Hindlimb muscle (tissue), 1 donor: Measurements from ENCODE around the gene DOCK7. TPM values are rescaled to one million over a fixed set of nuclear protein-coding genes. Genes with fewer than 3 reads are reported as not detected.
A peak's percentile ranks its signal among the peaks of the same experiment; 100 is the strongest.

Experiments
- DNase-seq: peaks from one replicate; pipeline ENCODE4 v3.0.0-alpha.2; 2013
- polyA plus RNA-seq: library from polyadenylated mRNA; unstranded; fragments of 120-200 nt; gene quantifications from one replicate; pipeline ENCODE4 v1.2.1, GENCODE V29; 2013; ENCODE audit not compliant: insufficient read length

The DOCK7 gene
- polyA plus RNA-seq, 1 donor = 36.7 TPM

DNA sequence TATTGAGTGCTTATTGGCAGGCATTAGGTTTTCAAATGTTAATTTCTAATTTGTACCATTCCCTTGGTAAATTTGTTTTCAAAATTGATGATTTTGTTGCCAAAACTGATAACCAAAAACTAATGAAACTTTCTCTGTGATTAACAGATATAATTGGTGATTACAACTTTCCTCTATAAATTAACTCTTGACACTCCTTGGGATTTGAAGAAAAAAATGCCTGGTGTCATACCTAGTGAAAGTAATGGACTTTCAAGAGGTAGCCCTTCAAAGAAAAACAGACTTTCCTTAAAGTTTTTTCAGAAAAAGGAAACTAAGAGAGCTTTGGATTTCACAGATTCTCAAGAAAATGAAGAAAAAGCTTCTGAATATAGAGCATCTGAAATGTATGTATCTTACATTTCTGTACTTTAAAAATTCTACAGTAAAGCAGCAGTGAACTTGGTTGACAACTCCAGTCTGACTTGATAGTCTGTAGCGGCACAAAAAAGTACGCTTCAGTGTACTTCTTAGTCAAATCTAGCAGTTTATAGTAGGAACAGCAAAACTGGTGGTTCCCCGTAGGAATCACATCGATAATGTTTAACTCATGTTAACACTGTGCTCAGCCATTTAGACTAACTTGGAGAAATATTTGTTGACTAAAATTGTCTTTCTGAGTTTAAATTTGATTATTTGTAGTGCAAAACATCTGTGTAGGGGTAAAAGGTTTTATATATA, 248.4 kb downstream of the DOCK7 start:
- DNase-seq = no peak

DNA sequence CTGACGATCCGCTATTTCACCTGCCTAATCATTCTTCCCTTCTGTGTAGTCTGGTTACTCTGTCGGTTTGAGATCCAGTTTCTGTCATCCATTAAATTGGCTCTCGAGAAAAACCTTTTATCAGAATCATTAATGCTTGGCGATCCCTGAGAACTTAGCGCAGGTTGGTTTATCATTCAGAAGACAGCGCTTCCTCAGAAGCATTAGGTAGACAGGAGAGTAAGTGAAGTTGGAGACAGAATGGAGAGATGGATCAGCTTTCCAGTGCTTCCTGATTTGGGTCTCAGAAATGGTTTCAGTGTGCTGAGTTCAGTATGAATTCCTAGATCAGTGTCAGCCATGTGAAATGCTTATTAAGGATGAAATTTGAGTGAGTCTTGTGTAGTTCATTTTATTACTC, 250.0 kb downstream of the DOCK7 start:
- DNase-seq = no peak

DNA sequence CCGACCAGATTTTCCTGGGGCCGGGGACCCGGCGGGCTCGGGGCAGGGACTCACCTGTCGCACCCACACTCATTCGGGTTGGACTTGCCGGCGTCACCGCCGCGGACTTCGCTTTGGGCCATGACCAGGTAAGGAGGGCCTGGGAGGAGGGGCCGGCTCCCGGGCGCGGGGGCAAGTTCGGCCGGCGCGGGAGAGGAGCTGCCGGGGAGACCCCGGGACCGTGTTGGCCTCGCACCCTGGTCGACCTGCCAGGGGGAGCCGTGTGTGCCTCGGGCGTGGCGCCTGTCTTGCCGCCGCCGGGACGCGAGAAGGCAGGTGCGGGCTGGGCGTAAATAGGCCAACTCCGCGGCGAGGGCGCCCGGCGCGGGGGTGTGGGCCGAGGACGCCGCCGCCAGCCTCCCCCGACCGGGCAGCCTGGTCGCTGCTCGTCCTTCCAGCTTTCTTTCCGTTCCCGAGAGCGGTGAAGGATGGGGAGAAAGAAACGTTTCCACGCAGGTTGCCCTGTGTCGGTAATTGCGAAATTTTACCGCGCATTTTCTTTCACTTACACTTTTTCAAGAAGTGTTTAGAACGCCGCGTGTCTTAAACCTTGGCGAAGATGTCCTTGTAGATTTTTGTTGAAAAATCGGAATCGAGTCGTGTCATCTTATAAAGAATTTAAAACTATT, 250.8 kb downstream of the DOCK7 start:
- peak; percentile 27 for DNase-seq

DNA sequence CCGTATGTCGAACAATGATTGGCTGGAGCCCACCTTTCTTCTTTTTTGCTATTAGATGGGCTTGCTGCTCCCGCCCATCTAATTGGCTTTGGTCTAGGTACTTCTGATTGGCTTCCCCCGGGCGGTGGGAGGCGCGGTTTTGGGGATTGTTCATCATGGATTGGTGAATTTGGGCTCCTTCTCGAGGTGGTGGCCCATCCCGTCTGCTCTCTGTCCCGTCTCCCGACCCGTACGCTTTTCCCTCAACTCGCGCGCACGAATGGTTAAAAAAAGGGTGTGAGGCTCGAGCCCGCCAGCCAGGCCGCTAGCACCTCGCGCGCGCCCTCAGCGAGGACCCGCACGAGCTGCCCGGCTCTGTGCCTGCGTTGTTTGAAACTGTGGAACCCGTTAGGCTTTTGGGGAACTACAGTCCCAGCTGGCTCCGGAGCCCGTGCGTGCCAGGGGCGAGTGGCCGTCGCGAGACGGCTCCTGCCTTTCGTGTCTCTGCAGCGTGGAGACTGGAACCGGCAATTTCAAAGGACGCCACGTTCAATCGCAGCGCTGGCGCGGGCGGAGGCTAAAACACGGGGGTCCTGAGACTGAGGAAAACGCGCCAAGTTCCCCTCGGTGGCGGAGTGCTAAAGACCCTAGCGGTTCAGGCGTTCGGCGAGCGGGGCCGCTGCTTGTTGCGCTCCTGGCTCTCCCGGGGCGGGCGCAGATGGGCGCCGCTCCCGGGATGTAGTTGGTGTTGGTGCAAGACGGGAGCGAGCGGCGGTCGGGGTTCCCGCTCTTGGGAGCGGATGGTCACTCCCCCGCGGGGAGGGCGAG, 251.5 kb downstream of the DOCK7 start, which contains the start of gene USP1:
USP1 (plus strand) TSS at position 584 of the 807 bp plus-strand sequence. CDS start 2,819 bp downstream, outside the sequence.
- DNase-seq = peak; percentile 99

DNA sequence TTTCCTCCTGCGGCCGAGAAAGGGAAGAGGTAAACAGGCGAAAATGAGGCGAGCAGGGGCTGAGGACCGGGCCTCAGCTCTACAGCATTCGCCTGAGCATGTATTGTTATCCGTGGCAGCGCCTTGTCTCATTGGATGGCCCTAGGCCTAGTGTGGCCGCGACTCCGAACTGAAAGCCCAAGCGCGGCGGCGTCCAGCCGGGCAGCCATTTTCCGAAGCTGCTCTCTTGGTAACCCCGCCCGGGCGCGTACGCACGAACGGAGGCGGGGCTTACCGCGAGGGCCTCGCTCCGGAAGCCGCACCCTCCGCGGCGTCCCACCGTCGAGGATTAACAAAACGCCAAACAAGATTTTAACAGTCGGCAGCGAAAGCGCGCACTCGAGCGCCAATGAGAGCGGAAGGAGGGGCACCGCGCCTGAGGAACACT, 252.1 kb downstream of the DOCK7 start:
- no peak for DNase-seq

DNA sequence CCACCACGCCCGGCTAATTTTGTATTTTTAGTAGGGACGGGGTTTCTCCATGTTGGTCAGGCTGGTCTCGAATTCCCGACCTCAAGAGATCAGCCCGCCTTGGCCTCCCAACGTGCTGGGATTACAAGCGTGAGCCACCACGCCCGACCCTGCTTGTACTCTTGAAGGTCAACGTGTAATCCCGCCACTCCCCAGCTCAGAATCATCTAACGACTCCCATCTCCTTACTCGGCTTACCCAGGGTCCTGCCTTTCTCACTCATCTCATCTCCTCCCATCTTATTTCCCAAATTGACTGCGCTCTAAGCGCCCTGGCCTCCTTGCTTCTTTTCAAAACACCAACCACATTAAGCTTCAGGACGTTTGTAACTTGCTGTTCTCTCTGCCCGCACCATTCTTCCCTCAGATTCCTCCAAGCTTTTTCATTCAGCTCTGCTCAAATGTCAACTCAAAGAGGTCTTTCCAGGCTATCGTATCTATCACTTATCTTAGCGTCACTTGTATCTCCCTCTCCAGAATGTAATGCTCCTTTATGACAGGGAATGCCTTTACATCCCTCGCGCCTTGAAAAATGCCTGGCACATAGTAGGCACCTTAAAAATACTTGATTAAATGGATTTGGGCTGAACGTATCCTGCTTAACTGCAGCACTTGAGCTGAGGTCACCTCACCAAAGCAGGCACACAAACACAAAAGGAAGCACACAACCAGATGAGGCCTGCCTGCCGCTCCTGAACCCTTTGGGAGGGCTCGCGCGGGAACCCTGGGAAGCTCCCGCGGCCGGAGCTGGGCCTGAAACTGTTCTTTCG, 252.8 kb downstream of the DOCK7 start:
- no peak for DNase-seq

DNA sequence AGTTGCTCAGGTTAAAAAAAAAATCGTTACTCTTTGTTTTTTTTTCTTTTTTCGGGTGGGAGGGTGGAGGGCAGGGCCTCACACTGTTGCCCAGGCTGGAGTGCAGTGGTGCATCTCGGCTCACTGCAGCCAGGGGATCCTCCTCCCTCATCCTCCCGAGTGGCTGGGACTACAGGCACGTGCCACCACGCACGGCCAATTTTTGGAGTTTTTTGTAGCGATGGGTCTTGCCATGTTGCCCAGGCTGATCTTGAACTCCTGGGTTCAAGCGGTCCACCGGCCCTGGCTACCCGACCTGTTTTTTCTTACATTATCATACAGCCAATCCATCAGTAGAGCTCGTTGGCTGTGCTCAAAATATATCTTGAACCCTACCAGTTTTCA, 253.6 kb downstream of the DOCK7 start:
- no peak for DNase-seq

DNA sequence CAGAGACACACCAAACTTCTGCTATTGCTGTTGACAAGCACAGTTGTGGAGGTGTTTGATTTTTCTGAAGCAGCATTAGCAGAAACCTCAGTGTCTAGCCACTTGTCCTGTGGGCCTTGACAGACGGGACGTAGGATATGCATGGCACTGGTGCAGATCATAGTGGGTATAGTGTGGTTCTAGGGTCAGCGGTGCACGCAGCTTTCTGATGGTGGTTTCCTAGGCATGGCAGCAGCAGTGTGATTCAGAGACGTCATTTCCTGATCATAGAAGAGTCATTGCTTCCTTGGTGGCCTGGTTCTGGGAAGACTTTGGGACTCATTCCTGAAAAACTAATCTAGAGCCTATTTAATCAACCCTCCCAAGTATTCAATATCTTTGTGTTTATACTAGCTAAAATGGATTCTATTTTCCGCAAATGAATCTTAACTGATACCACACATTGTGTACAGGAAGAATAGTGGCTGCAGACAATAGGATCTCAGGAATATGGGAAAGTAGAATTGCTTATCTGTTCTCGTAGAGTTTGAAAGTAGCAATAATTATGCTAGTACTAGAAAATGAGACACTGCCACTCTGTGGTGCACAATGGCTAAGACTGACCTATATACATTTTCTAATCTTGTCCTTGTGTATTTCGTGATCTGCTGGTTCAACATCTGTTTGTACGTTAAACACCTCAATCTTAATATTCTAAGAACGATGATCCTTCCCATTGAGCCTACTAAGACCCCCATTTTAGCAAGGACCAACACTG, 254.1 kb downstream of the DOCK7 start:
- DNase-seq = no peak

DNA sequence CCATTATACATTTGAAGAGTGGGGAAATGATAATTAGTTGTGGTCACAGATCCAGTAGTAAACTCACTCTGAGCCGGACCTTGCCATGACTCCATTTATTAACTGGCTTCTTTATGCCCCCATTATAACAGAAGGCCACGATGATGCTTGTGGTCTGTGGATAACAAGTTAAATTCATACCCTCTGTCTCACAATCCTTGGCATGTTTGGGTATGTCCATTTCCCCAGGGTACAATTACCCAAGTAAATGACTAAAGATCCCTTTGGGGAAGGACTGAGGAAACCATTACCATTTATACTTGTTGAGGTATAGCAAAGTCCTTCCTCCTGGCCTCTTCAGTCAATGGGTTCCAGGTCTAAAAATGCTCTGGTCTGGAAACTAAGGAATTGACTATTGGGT, 258.6 kb downstream of the DOCK7 start:
- DNase-seq = no peak

DNA sequence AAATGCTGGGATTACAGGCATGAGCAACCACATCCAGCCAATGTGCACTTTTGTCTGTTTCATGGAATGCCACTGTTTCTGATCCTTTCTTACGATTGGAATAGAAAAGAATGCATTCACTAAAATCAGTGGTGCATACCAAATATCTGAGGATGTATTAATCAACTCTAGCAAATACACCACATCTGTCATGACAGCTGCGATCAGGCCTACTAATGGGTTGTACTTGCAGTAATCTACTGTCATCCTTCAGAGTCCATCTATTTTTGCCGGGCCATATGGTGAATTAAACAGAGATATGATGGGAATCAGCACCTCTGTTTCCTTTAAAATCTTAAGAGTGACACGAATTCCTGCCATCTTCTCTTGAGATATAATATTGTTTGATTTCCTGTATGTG, 259.8 kb downstream of the DOCK7 start:
- DNase-seq = no peak

DNA sequence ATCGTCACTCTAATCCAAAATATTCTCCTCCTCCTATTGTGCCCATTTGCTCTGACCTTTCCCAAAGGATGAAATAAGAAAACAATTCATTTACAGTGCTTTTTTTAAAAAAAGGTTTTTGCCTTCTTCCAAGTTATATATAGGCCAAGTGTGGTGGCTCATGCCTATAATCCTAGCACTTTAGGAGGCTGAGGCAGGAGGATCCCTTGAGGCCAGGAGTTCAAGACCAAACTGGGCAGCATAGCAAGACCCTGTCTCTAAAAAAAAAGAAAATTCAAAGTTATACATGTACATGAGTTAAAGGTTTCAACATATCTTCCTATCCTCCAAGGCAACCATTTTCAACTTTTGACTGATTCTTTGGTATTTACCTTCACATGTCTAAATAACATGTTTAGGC, 261.4 kb downstream of the DOCK7 start:
- no peak for DNase-seq

DNA sequence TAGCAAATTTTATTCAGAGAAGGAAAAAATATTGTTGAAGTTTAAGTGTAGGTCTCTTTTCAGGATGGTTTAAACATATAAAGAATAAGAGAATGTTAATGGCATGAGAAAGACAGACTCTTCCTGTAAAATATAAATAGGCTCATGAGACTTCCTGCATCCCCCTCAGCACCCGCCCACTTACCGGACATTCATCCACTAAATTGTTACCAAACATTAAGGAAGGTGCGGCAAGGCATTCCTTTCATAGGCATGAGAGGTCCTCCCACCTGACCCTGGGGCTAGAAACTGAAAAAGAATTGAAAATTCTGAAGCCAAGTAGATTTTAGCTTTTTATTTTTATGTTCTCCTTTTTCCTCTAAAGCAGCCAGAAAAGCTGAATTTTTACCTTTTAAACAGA, 261.9 kb downstream of the DOCK7 start:
- no peak for DNase-seq

DNA sequence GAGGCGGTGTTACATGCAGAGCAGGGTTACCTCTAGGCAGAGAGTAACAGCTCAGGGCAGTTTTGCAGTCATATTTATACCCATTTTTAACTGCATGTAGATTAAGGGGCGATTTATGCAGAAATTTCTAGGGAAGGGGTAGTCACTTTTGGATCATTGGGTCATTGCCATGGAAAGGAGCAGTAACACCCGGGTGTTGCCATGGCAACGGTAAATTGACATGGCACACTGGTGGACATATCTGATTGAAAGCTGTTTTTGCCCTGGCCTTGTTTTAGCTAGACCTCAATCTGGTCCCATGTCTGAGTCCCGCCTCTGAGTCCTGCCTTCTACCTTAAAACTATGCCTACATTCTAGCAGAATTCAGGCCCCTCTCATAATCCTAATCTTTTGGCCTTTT, 263.1 kb downstream of the DOCK7 start:
- DNase-seq = no peak

DNA sequence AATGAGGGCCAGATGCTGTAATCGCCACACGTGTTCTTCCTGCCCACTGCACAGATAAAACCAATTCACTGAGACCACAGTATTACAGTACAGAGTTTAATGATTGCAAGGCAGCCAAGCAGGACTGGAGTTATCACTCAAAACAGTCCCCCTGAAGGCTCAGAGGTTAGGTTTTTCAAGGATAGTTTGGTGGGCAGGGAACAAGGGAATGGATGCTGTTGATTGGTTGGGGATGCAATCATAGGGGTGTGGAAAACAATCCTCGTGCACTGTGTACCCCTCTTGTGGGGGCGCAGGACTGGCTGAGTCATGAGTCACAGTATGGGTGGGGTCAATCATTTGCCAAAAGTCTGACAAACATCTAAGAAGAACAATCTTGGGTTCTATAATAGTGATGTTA, 263.8 kb downstream of the DOCK7 start:
- DNase-seq = no peak

DNA sequence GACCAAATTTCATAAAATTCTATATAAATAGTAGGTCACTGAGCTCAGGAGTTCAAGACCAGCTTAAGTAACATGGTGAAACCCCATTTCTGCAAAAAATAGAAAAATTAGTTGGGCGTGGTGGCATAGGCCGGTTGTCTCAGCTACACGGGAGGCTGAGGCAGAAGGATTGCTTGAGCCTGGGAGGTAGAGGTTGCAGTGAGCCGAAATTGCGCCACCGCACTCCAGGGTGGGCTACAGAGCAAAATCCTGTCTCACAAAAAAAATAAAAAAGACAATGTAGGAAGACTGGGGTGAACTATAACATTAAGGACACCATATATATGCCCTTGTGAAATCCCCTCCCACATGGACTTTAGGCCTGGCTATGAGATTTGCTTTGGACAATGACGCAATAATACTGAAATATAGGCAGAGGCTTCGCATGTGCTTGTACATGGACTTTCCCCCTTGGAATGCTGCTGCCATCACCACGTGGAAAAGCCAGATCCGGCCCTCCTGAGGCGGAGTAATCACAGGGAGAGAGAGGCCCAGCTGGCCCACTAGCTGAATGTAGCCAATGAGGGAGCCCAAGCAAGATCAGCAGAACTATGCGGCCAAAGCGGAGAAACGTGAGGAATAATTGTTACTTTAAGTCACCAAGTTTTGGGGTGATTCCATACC, 264.5 kb downstream of the DOCK7 start:
- DNase-seq = no peak

DNA sequence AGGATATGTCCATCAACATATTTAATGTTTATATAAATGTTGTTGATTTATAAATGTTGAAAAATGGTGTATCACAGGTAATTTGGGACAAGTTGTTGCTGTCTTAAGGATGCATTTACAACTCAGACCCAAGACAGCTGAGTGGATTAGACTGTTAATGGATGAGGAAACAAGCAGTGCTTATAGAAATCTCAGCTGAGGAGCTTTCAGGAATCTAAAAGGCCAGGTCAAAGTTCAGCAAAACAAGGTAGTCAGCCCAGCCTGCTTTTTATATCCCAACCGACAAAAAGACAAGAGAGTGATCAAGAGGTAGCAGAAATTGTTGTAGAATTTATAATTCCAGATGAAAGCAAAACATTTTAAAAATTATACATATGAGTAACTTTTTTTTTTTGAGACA, 268.0 kb downstream of the DOCK7 start:
- no peak for DNase-seq

DNA sequence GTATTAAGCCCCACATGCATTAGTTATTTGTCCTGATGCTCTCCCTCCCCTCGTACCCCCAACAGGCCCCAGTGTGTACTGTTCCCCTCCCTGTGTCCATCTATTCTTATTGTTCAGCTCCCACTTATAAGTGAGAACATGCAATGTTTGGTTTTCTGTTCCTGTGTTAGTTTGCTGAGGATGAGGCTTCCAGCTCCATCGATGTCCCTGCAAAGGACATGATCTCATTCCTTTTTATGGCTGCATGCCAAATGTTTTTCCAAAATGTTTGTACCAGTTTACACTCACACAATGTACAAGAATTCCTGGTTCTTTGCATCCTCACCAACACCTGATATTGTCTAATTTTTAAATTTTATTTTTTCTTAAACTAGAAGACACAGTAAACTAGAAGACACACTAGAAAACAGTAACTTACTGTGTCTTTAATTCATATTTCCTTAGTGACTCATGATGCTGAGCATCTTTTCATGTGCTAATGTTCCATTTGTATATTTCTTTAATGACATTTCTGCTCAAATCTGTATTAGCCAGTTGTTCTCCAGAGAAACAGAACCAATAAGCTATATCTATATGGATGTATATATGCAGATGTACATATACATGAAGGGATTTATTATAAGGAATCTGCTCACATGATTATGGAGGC, 270.7 kb downstream of the DOCK7 start:
- DNase-seq = no peak

DNA sequence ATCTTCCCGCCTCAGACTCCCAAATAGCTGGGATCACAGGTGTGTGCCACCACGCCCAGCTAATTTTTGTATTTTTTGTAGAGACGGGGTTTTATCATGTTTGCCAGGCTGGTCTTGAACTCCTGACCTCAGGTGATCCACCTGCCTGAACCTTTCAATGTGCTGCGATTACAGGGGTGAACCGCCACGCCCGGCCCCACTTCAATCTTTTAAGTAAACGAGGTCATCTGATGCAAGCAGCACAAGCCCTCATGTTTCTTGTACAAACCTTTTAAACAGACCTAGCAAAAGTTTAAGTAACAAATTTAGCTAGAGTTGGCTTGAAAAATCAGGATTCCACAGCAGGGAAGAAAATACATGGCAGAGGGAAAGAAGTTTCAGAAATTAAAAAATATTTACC, 272.5 kb downstream of the DOCK7 start:
- DNase-seq = no peak

DNA sequence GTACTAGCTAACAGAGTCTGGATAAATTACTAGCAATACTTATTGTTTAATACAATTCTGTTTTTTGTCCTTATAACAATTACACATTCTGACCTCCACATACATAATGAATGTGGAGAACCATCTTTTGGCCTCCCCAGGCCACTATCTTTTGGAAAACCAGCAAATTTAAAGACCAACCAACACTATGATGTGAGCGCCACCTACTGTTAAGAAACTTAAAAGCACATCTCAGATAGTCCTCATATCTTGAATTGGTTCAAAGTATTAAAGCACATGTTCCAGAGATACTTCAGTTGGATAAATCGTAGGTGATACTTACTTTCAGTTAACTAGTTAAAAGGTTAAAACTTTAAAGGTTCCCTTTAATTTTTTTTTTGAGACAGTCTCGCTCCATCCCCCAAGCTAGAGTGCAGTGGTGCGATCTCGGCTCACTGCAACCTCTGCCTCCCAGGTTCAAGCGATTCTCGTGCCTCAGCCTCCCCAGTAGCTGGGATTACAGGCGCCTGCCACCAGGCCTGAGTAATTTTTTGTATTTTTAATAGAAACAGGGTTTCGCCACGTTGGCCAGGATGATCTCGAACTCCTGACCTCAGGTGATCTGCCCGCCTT, 280.7 kb downstream of the DOCK7 start:
- peak; percentile 72 for DNase-seq

DNA sequence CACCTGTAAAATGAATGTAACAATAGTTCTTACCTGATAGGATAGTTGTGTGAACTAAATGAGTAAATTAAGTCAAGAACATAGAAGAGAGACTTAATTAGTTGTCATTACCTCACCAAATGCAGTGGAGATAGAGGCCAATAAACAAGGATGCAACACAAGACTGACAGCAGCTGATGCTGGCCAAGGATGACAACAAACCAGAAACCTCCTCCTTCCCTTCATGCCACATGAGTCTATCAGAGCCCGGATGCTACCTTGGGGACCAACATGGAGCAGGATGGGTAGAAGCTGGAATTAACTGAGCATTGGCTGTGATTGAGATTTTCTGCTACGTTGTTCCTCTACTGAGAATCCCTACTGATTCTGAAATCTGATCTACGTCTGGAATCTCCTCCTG, 281.6 kb downstream of the DOCK7 start:
- no peak for DNase-seq
